ENCODE measurements around the gene SURF6. TPM values are rescaled to one million over a fixed set of nuclear protein-coding genes. Genes with fewer than 3 reads are reported as not detected.
A peak's percentile ranks its signal among the peaks of the same experiment; 100 is the strongest.

SURF6 gene
- total RNA-seq, 5 donors from 2014 or later (not counting 1 experiment from before 2014, with no cell fraction given) = 18.5 to 35.0 (median 31.1) TPM

DNA sequence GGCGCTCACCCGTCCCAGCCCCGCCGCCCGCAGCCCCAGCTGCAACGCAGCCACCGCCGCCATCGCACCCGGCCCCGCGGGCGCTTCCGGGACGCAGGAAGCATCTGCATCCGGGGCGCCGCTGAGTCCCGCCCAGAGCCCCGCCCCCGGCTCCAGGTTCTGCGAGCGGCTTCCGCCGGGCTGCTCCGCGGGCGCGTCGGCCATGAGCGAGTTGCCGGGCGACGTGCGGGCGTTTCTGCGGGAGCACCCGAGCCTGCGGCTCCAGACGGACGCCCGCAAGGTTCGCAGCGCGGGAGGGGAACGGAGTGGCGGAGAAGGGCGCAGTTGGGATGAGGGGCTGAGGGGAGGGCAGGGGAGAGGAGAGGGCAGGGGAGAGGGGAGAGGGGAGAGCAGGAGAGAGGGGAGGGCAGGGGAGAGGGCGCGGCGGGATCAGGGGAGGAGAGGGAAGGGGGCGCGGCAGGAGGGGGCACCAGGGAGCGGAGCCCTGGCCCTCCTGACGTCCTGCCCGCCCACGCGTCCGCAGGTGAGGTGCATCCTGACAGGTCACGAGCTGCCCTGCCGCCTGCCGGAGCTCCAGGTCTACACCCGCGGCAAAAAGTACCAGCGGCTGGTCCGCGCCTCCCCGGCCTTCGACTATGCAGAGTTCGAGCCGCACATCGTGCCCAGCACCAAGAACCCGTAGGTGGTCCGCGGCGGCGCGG is 20.6 kb upstream of the SURF6 start, which contains the start of the genes SURF1 and SURF2:
SURF1 (minus strand) TSS at position 97 of the 701 bp plus-strand sequence; CDS start at position 63, 34 bp downstream.
SURF2 (plus strand) TSS at position 160 of the 701 bp plus-strand sequence; CDS start at position 203, 43 bp downstream.
- ChIA-PET POLR2A (interaction anchor here (0.6 to 2.3 kb wide), 3 partner anchors 8 to 676 kb away, joined by 3 to 9 read pairs (median 6); no protein-coding TSS in a partner anchor), CTCF (interaction anchor here (0.7 to 2.8 kb wide), 4 partner anchors 8 to 171 kb away, joined by 3 to 16 read pairs (median 4); partner anchors contain the start of genes MED22 (in 1 of the 2) and RPL7A (in 1 of the 2))
- no peaks in the 10 kb centered on the region for H3K9me3 Mint-ChIP-seq
- Histone ChIP-seq H3K4me1 (ENCODE audit: control insufficient read depth in 1 of 2, extremely low read depth in 1 of 2, insufficient read depth in 2 of 2, low read length in 2 of 2) (peaks cover 9 to 51% of the 10 kb centered on the region in 2 experiments), H3K36me3 (ENCODE audit: control insufficient read depth in 2 of 2, extremely low read depth in 1 of 2, insufficient read depth in 1 of 2, low read length in 1 of 2) (peaks cover 17 to 65% of the 10 kb centered on the region in 2 donors), H3K27me3 (replicated peaks in 1 of 2; ENCODE audit: control insufficient read depth in 2 of 2, extremely low read depth in 1 of 2, insufficient read depth in 2 of 2, low read length in 1 of 2) (no peaks in the 10 kb centered on the region), H3K4me3 (ENCODE audit: control insufficient read depth in 1 of 2, extremely low read depth in 1 of 2, low read length in 1 of 2) (peak within 1 kb of the TSS; percentile 79 to 87), H3K9me3 (no peaks in the 10 kb centered on the region), H3K27ac (ENCODE audit: low read length) (peak within 1 kb of the TSS; percentile 36)
- WGBS (ENCODE audit: insufficient coverage) = 1% methylated on average over 78 of the region's 78 CpGs
- H3K27me3 Mint-ChIP-seq = no peaks in the 10 kb centered on the region
- peaks cover 20% of the 10 kb centered on the region for H3K36me3 Mint-ChIP-seq
- H3K4me1 Mint-ChIP-seq = peaks cover 25 to 47% (median 44%) of the 10 kb centered on the region in 3 donors
- peak within 1 kb of the TSS; percentile 82 to 87 (median 84) for H3K4me3 Mint-ChIP-seq
- peak within 1 kb of the TSS; percentile 84 to 85 for H3K27ac Mint-ChIP-seq
- peak; percentile 89 to 97 (median 94) for ATAC-seq (replicated peaks in 1 of 4)
- peak; percentile 78 to 95 (median 88) for DNase-seq

DNA sequence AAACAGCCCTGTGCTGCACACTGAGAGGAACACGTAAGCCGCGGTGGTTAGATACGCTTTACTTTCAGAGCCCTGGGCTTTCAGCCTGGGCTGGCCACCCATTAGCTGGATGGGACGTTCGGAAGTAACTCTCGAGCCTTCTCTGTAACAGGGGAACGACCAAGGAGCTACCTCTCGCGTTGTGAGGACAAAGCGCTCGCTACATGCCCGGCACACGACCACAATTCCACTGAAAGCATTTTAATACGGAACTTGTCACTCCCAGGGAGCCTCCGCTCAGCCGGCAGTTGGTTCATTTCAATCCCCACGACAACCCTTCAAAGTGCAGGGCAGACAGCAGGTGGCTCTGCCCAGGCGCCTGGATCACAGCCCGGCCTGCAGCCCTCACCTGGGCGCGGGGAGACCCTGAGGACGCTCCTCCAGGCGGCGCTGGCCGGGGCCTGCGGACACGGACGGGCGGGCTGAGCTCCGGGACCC is 19.9 kb upstream of the SURF6 start:
- H3K27me3 ChIP-seq (replicated peaks in 1 of 2; ENCODE audit: control insufficient read depth in 2 of 2, extremely low read depth in 1 of 2, insufficient read depth in 2 of 2, low read length in 1 of 2) = no peaks in the 10 kb centered on the region
- Mint-ChIP-seq H3K9me3 (no peaks in the 10 kb centered on the region), H3K27me3 (no peaks in the 10 kb centered on the region), H3K36me3 (peaks cover 19% of the 10 kb centered on the region), H3K27ac (peak overlapping the region; percentile 84 to 85), H3K4me1 (peaks cover 25 to 47% (median 44%) of the 10 kb centered on the region in 3 donors), H3K4me3 (peak overlapping the region; percentile 82 to 87 (median 84))
- peak in 2 of 35 experiments; percentile 16 to 25 for DNase-seq
- ChIA-PET CTCF (interaction anchor here (0.8 to 2.8 kb wide), 3 partner anchors 15 to 170 kb away, joined by 3 to 16 read pairs (median 4); no protein-coding TSS in a partner anchor), POLR2A (interaction anchor here (0.6 to 2.3 kb wide), 3 partner anchors 8 to 677 kb away, joined by 3 to 9 read pairs (median 6); no protein-coding TSS in a partner anchor)
- H3K9me3 ChIP-seq = no peaks in the 10 kb centered on the region
- under 1% methylated on average over 31 of the region's 31 CpGs for WGBS (ENCODE audit: insufficient coverage)
- H3K36me3 ChIP-seq (ENCODE audit: control insufficient read depth in 2 of 2, extremely low read depth in 1 of 2, insufficient read depth in 1 of 2, low read length in 1 of 2) = peaks cover 16 to 65% of the 10 kb centered on the region in 2 donors
- peaks cover 9 to 51% of the 10 kb centered on the region in 2 experiments for H3K4me1 ChIP-seq (ENCODE audit: control insufficient read depth in 1 of 2, extremely low read depth in 1 of 2, insufficient read depth in 2 of 2, low read length in 2 of 2)
- peak overlapping the region; percentile 27 for H3K27ac ChIP-seq (ENCODE audit: low read length)
- peak; percentile 43 to 56 (median 51) for ATAC-seq (replicated peaks in 1 of 4)
- H3K4me3 ChIP-seq (ENCODE audit: control insufficient read depth in 1 of 2, extremely low read depth in 1 of 2, low read length in 1 of 2) = peak overlapping the region; percentile 49 to 87

DNA sequence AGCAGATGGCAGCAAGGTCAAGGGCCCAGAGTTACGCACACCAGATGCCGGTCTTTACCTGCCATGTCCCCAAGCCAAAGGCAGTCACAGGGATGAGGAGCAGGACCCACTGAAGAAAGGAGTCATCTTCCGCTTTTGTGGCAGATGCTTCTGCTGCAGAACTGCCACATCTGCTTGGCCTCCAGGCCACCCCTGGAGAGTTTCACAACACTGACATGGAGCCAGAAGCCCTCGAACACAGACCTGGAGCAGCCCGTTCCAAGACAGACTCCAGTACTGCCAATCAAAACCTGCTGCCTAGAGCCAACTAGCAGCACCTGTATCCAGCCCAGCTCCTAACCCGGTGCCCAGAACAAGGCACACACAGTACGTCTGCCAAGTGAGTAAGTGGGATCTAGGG is 18.8 kb upstream of the SURF6 start:
- Mint-ChIP-seq H3K27me3 (no peaks in the 10 kb centered on the region), H3K36me3 (peaks cover 26% of the 10 kb centered on the region), H3K4me1 (peaks cover 25 to 51% (median 50%) of the 10 kb centered on the region in 3 donors), H3K27ac (no peak overlapping the region), H3K9me3 (no peaks in the 10 kb centered on the region), H3K4me3 (peak overlapping the region; percentile 82 to 87 (median 84))
- ChIA-PET CTCF (no interaction called here), POLR2A (interaction anchor here in 1 of 2 donors (1.4 kb wide), 1 partner anchor 9 kb away, joined by 3 read pairs; no protein-coding TSS in a partner anchor)
- Histone ChIP-seq H3K27ac (ENCODE audit: low read length) (no peak overlapping the region), H3K4me1 (ENCODE audit: control insufficient read depth in 1 of 2, extremely low read depth in 1 of 2, insufficient read depth in 2 of 2, low read length in 2 of 2) (peaks cover 9 to 49% of the 10 kb centered on the region in 2 experiments), H3K9me3 (no peaks in the 10 kb centered on the region), H3K4me3 (ENCODE audit: control insufficient read depth in 1 of 2, extremely low read depth in 1 of 2, low read length in 1 of 2) (no peak overlapping the region), H3K27me3 (replicated peaks in 1 of 2; ENCODE audit: control insufficient read depth in 2 of 2, extremely low read depth in 1 of 2, insufficient read depth in 2 of 2, low read length in 1 of 2) (no peaks in the 10 kb centered on the region), H3K36me3 (ENCODE audit: control insufficient read depth in 2 of 2, extremely low read depth in 1 of 2, insufficient read depth in 1 of 2, low read length in 1 of 2) (peaks cover 18 to 65% of the 10 kb centered on the region in 2 donors)
- WGBS (ENCODE audit: insufficient coverage) = 90% methylated on average over 6 of the region's 7 CpGs
- no peak for ATAC-seq (replicated peaks in 1 of 4)
- no peak for DNase-seq

DNA sequence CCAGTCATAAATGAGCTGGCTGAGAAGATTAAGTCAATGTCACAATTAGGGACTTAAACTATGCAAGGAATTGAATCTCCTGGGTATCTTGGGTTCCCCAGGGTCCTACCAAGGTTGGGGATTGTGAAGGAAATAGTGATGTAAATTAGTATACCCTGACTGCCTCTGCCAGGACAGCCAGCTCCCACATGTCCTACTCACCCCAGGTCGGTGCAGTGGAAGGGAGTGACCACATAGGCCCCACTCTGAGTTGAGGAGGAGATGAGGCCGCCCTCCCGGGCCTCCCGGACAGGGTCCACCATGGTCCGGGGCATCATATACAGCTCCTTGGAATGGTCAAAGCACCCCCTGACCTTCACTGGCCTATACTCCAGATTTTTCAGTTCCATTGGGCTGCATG is 17.6 kb upstream of the SURF6 start:
- WGBS (ENCODE audit: insufficient coverage) = 100% methylated on average over 1 of the region's 5 CpGs
- no peak for DNase-seq
- Histone ChIP-seq H3K4me3 (ENCODE audit: control insufficient read depth in 1 of 2, extremely low read depth in 1 of 2, low read length in 1 of 2) (no peak overlapping the region), H3K9me3 (no peaks in the 10 kb centered on the region), H3K36me3 (ENCODE audit: control insufficient read depth in 2 of 2, extremely low read depth in 1 of 2, insufficient read depth in 1 of 2, low read length in 1 of 2) (peaks cover 14 to 65% of the 10 kb centered on the region in 2 donors), H3K27me3 (replicated peaks in 1 of 2; ENCODE audit: control insufficient read depth in 2 of 2, extremely low read depth in 1 of 2, insufficient read depth in 2 of 2, low read length in 1 of 2) (no peaks in the 10 kb centered on the region), H3K4me1 (ENCODE audit: control insufficient read depth in 1 of 2, extremely low read depth in 1 of 2, insufficient read depth in 2 of 2, low read length in 2 of 2) (peaks cover 18 to 49% of the 10 kb centered on the region in 2 experiments), H3K27ac (ENCODE audit: low read length) (no peak overlapping the region)
- Mint-ChIP-seq H3K4me3 (peak overlapping the region in 1 of 3 donors; percentile 33), H3K27me3 (no peaks in the 10 kb centered on the region), H3K9me3 (no peaks in the 10 kb centered on the region), H3K4me1 (peaks cover 31 to 56% (median 54%) of the 10 kb centered on the region in 3 donors), H3K36me3 (peaks cover 37% of the 10 kb centered on the region), H3K27ac (no peak overlapping the region)
- ChIA-PET POLR2A (interaction anchor here in 1 of 2 donors (0.7 kb wide), 1 partner anchor 106 kb away, joined by 7 read pairs; no protein-coding TSS in a partner anchor), CTCF (no interaction called here)
- no peak for ATAC-seq (replicated peaks in 1 of 4)

DNA sequence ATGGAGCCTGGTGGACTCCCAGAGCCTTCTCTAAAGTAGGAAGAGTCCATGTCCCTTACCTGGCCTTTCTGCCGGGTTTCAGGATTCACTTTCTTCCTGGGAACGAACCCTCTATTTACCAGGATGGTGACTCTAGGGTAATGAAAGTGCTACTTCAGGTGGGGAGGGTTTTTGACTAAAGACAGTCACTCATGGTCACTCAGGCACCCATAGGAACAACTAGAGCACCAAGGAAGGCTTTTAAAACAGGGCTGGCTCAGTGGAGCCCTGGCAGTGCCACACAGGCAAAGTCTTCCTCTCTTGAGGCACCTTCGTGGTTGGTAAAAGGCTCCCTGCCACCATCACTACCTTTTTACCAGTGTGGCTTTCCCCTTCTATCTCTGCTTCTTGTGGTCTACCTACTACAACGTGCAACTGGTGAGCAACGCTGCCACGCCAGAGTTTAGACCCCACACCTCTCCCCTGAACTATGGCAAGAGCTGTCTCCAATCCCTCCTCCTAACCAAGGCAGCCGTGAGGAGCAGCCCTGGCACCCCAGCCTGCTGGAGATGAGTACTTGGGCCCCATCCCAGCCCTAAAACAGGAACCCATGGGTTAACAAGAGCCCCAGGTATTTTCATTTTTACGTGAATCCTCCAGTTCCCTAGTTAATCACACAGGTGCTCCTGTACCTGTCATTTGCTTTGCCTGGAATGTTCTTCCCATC is 16.8 kb upstream of the SURF6 start:
- H3K4me1 Mint-ChIP-seq = peaks cover 31 to 54% (median 53%) of the 10 kb centered on the region in 3 donors
- H3K27ac ChIP-seq (ENCODE audit: low read length) = no peak overlapping the region
- POLR2A ChIA-PET = interaction anchor here in 1 of 2 donors (0.7 kb wide), 1 partner anchor 106 kb away, joined by 7 read pairs; no protein-coding TSS in a partner anchor

More for the DNA sequence above, 16.8 kb upstream of the SURF6 start:
- H3K9me3 ChIP-seq = no peaks in the 10 kb centered on the region
- H3K4me3 ChIP-seq (ENCODE audit: control insufficient read depth in 1 of 2, extremely low read depth in 1 of 2, low read length in 1 of 2) = no peak overlapping the region
- H3K9me3 Mint-ChIP-seq = no peaks in the 10 kb centered on the region
- peaks cover 18 to 44% of the 10 kb centered on the region in 2 experiments for H3K4me1 ChIP-seq (ENCODE audit: control insufficient read depth in 1 of 2, extremely low read depth in 1 of 2, insufficient read depth in 2 of 2, low read length in 2 of 2)
- no peak overlapping the region for H3K27ac Mint-ChIP-seq
- peaks cover 0 to 3% of the 10 kb centered on the region in 2 experiments for H3K27me3 ChIP-seq (replicated peaks in 1 of 2; ENCODE audit: control insufficient read depth in 2 of 2, extremely low read depth in 1 of 2, insufficient read depth in 2 of 2, low read length in 1 of 2)
- DNase-seq (no peak), ATAC-seq (replicated peaks in 1 of 4) (no peak)
- peaks cover 14 to 59% of the 10 kb centered on the region in 2 donors for H3K36me3 ChIP-seq (ENCODE audit: control insufficient read depth in 2 of 2, extremely low read depth in 1 of 2, insufficient read depth in 1 of 2, low read length in 1 of 2)
- WGBS (ENCODE audit: insufficient coverage) = 73% methylated on average over 6 of the region's 8 CpGs
- CTCF ChIA-PET = no interaction called here
- peaks cover 38% of the 10 kb centered on the region for H3K36me3 Mint-ChIP-seq
- H3K27me3 Mint-ChIP-seq = no peaks in the 10 kb centered on the region
- H3K4me3 Mint-ChIP-seq = no peak overlapping the region

All from T-cell (primary cell).